Measurements from ENCODE around the gene SCAI.

Gene SCAI

DNA sequence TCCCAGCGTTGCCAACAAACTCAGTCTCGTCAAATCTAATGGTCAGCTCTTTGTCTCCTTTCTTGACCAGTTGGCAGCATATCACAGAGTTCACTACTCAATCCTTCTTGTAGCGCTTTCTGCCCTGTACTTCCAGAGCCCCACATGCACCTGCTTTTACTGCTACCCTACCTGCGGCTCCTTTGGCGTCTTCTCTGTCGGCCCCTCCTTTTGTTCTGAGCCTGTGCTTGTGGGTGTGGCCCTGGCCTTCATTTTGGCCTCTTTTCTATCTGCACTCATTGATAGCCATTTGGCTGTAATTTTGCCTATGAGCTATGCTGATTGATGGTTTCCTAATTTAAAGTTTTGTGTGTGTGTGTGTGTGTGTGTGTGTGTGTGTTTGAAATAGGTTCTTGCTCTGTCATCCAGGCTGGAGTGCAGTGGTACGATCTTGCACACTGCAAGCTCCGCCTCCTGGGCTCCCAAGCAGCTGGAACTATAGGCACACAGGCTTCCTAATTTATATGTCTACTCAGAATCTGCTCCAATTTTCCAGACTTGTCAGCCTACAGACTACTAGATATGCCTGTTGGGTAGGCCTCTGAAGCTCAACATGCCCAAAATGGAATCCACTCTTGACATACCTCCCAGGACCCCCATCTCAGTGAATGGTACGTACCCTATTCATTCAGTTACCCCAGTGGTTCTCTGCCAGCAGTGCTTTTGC, 249.1 kb downstream of the SCAI start:
- TF ChIP-seq, protein P1, sequence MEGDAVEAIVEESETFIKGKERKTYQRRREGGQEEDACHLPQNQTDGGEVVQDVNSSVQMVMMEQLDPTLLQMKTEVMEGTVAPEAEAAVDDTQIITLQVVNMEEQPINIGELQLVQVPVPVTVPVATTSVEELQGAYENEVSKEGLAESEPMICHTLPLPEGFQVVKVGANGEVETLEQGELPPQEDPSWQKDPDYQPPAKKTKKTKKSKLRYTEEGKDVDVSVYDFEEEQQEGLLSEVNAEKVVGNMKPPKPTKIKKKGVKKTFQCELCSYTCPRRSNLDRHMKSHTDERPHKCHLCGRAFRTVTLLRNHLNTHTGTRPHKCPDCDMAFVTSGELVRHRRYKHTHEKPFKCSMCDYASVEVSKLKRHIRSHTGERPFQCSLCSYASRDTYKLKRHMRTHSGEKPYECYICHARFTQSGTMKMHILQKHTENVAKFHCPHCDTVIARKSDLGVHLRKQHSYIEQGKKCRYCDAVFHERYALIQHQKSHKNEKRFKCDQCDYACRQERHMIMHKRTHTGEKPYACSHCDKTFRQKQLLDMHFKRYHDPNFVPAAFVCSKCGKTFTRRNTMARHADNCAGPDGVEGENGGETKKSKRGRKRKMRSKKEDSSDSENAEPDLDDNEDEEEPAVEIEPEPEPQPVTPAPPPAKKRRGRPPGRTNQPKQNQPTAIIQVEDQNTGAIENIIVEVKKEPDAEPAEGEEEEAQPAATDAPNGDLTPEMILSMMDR (IDR thresholded peaks at IDR 0.05; ENCODE audit: insufficient read depth, low read length, missing control alignments) = no peak
- POLR2A ChIA-PET = interaction anchor here (1.1 kb wide), 1 partner anchor 18 kb away, joined by 3 read pairs; no protein-coding TSS in a partner anchor
- CTCF ChIA-PET = interaction anchor here (0.7 to 2.4 kb wide), 24 partner anchors 8 to 484 kb away, joined by 3 to 61 read pairs (median 6); partner anchors contain the start of genes ARPC5L, OLFML2A, RPL35 and WDR38
- no peak overlapping the region for H3K4me3 ChIP-seq (ENCODE audit: low read depth, low read length)
- DNase-seq (ENCODE audit: low read depth, low spot score) = no peak
